Gastroesophageal sphincter (tissue), 3 donors: ENCODE measurements around the gene C2orf69.

Experiments
- EP300 ChIP-seq: sonication (generic); formaldehyde crosslinking; IDR thresholded peaks from one replicate; pipeline ENCODE4 v1.6.1; 2017; ENCODE audit warnings: antibody characterized with exemption, mild to moderate bottlenecking
- POLR2A ChIP-seq, 2 donors: fragments of 450-650 bp; IDR thresholded peaks; one replicate each; pipeline ENCODE4 v1.6.1; 2017; ENCODE audit warnings: antibody characterized with exemption in 2 of 2, mild to moderate bottlenecking in 2 of 2, moderate library complexity in 1 of 2
- POLR2AphosphoS5 ChIP-seq: sonication (generic); formaldehyde crosslinking; IDR thresholded peaks from one replicate; pipeline ENCODE4 v1.6.1; 2017; ENCODE audit warnings: antibody characterized with exemption
- TF ChIP-seq, protein P1 (sequence below), 4 experiments: fragments of 200-600 bp in 2 of 4; fragments of 450-650 bp in 2 of 4; sonication (generic) in 1 of 4; IDR thresholded peaks; one replicate each; pipeline ENCODE4 v1.5.1; 2017 to 2019; ENCODE audit warnings: antibody characterized with exemption in 4 of 4, mild to moderate bottlenecking in 2 of 4, moderate library complexity in 2 of 4

- TF ChIP-seq, protein P1, sequence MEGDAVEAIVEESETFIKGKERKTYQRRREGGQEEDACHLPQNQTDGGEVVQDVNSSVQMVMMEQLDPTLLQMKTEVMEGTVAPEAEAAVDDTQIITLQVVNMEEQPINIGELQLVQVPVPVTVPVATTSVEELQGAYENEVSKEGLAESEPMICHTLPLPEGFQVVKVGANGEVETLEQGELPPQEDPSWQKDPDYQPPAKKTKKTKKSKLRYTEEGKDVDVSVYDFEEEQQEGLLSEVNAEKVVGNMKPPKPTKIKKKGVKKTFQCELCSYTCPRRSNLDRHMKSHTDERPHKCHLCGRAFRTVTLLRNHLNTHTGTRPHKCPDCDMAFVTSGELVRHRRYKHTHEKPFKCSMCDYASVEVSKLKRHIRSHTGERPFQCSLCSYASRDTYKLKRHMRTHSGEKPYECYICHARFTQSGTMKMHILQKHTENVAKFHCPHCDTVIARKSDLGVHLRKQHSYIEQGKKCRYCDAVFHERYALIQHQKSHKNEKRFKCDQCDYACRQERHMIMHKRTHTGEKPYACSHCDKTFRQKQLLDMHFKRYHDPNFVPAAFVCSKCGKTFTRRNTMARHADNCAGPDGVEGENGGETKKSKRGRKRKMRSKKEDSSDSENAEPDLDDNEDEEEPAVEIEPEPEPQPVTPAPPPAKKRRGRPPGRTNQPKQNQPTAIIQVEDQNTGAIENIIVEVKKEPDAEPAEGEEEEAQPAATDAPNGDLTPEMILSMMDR (IDR thresholded peaks at IDR 0.05): no peak
- TF ChIP-seq EP300 (no peak), POLR2A (IDR thresholded peaks at IDR 0.05) (no peak), POLR2AphosphoS5 (no peak)
Measured at GRCh38 chr2:199882667-199883066, 28.4 kb upstream of the C2orf69 start.
